HTR-8/SVneo (cell line): ENCODE data around the gene ARHGAP19.

Experiments used
- DNase-seq: peaks from one replicate; pipeline ENCODE4 v3.0.0; 2011; ENCODE audit warnings: low spot score, mixed read lengths; ENCODE audit not compliant: insufficient read length
- FAIRE-seq: peaks from 2 replicates; lab custom pipeline; 2011; peaks lifted over from hg19 to GRCh38; lab: Jason Lieb, UNC

Gene ARHGAP19

GRCh38 chr10:97203220-97203619, 89.2 kb downstream of the ARHGAP19 start:
- FAIRE-seq (no peak), DNase-seq (no peak)

GRCh38 chr10:97200616-97201015, 91.8 kb downstream of the ARHGAP19 start:
- FAIRE-seq = no peak
- DNase-seq = no peak

- FAIRE-seq (no peak), DNase-seq (no peak)
Observed at GRCh38 chr10:97199152-97199551, 93.3 kb downstream of the ARHGAP19 start.

GRCh38 chr10:97197030-97197500, 95.4 kb downstream of the ARHGAP19 start:
- FAIRE-seq (no peak), DNase-seq (no peak)

- FAIRE-seq = peak; percentile 72
- peak; percentile 77 for DNase-seq
Observed at GRCh38 chr10:97196223-97197029, 96.0 kb downstream of the ARHGAP19 start.

- DNase-seq (no peak), FAIRE-seq (no peak)
Observed at GRCh38 chr10:97195706-97196222, 96.7 kb downstream of the ARHGAP19 start.

- FAIRE-seq = no peak
- DNase-seq = no peak
Observed at GRCh38 chr10:97192952-97193435, 99.4 kb downstream of the ARHGAP19 start.

- no peak for FAIRE-seq
- DNase-seq = no peak
Observed at GRCh38 chr10:97190450-97190849, 102.0 kb downstream of the ARHGAP19 start.

- DNase-seq (no peak), FAIRE-seq (no peak)
Observed at GRCh38 chr10:97188261-97188711, 104.2 kb downstream of the ARHGAP19 start.

GRCh38 chr10:97186911-97187310, 105.5 kb downstream of the ARHGAP19 start:
- DNase-seq (no peak), FAIRE-seq (no peak)

GRCh38 chr10:97185326-97186058, 106.9 kb downstream of the ARHGAP19 start, which contains the start of gene SLIT1:
Gene SLIT1, minus strand, starts transcription at chr10:97185959. Its CDS starts 285 bp downstream, at chr10:97185674.
- FAIRE-seq = peak; percentile 51
- no peak for DNase-seq

- DNase-seq = no peak
- FAIRE-seq = no peak
Observed at GRCh38 chr10:97184971-97185325, 107.5 kb downstream of the ARHGAP19 start.

GRCh38 chr10:97183314-97183713, 109.1 kb downstream of the ARHGAP19 start:
- no peak for DNase-seq
- FAIRE-seq = no peak

- DNase-seq = no peak
- no peak for FAIRE-seq
Observed at GRCh38 chr10:97182288-97182990, 110.0 kb downstream of the ARHGAP19 start.

- DNase-seq = no peak
- peak; percentile 28 for FAIRE-seq
Observed at GRCh38 chr10:97180986-97181385, 111.5 kb downstream of the ARHGAP19 start.

GRCh38 chr10:97180363-97180755, 112.1 kb downstream of the ARHGAP19 start:
- DNase-seq (no peak), FAIRE-seq (no peak)

- no peak for DNase-seq
- no peak for FAIRE-seq
Observed at GRCh38 chr10:97179731-97180362, 112.6 kb downstream of the ARHGAP19 start.

GRCh38 chr10:97179311-97179710, 113.1 kb downstream of the ARHGAP19 start:
- FAIRE-seq = no peak
- no peak for DNase-seq

GRCh38 chr10:97178074-97178473, 114.4 kb downstream of the ARHGAP19 start:
- DNase-seq = no peak
- no peak for FAIRE-seq

GRCh38 chr10:97176226-97176625, 116.2 kb downstream of the ARHGAP19 start:
- no peak for FAIRE-seq
- DNase-seq = no peak
